CD4-positive, alpha-beta T cell (primary cell): ENCODE results near the gene NASP. TPM values are rescaled to one million over a fixed set of nuclear protein-coding genes. Genes with fewer than 3 reads are reported as not detected.

Experiments used
- ATAC-seq: fragments of 200-7000 bp; cut with Tn5 transposase; one replicate; pipeline ENCODE4 v1.10.0; 2022; ENCODE audit warnings: mild to moderate bottlenecking; ENCODE audit not compliant: poor library complexity
- CTCF ChIA-PET: fragments of 350-600 bp; sonication (Branson Sonifier 250); formaldehyde crosslinking; loops from one replicate; lab custom pipeline; 2021; ENCODE audit warnings: antibody characterized with exemption, inconsistent platforms; lab: Charles Lee
- POLR2A ChIA-PET: fragments of 350-600 bp; sonication (Branson Sonifier 250); formaldehyde crosslinking; loops from one replicate; lab custom pipeline; 2021; ENCODE audit warnings: antibody characterized with exemption, inconsistent platforms; lab: Charles Lee
- DNase-seq, 14 experiments: peaks; one replicate each; pipeline ENCODE4 v3.0.0-alpha.2; 2013 to 2020; ENCODE audit warnings: mixed read lengths in 2 of 14
- H3K27ac ChIP-seq, 2 donors: one replicate each; pipeline versions ENCODE4 v1.5.1 to v1.7.0; 2013; ENCODE audit warnings: low read length in 2 of 2, low read depth in 1 of 2, mild to moderate bottlenecking in 1 of 2
- H3K27me3 ChIP-seq, 2 experiments: 1 replicate in 1 of 2; 2 replicates in 1 of 2; pipeline versions ENCODE4 v1.6.1 to v1.7.0; 2013; ENCODE audit warnings: low read length in 2 of 2, control low read depth in 1 of 2, mild to moderate bottlenecking in 1 of 2, moderate library complexity in 1 of 2; ENCODE audit not compliant: insufficient read depth in 2 of 2, control insufficient read depth in 1 of 2
- H3K36me3 ChIP-seq: one replicate; pipeline ENCODE4 v1.6.1; 2013; ENCODE audit warnings: low read length, control low read depth; ENCODE audit not compliant: insufficient read depth
- H3K4me1 ChIP-seq: one replicate; pipeline ENCODE4 v1.6.1; 2013; ENCODE audit warnings: low read length, control low read depth; ENCODE audit not compliant: insufficient read depth
- H3K4me3 ChIP-seq: one replicate; pipeline ENCODE4 v1.5.1; 2013; ENCODE audit warnings: mild to moderate bottlenecking, low read length, moderate library complexity
- H3K9me3 ChIP-seq, 2 experiments: 1 replicate in 1 of 2; 2 replicates in 1 of 2; pipeline versions ENCODE4 v1.6.1 to v1.7.0; 2013; ENCODE audit warnings: low read length in 2 of 2, mild to moderate bottlenecking in 2 of 2, control low read depth in 1 of 2, moderate library complexity in 1 of 2; ENCODE audit not compliant: control insufficient read depth in 1 of 2, insufficient read depth in 1 of 2
- H3K27ac Mint-ChIP-seq: one replicate; pipeline ENCODE4 v1.8.0; 2020; ENCODE audit warnings: mixed read lengths
- H3K27me3 Mint-ChIP-seq: one replicate; pipeline ENCODE4 v1.8.0; 2021; ENCODE audit warnings: mixed read lengths
- H3K36me3 Mint-ChIP-seq: one replicate; pipeline ENCODE4 v1.8.0; 2021; ENCODE audit warnings: low read depth, mixed read lengths
- H3K4me1 Mint-ChIP-seq: one replicate; pipeline ENCODE4 v1.8.0; 2021; ENCODE audit warnings: low read depth, mixed read lengths
- H3K4me3 Mint-ChIP-seq: one replicate; pipeline ENCODE4 v1.8.0; 2020; ENCODE audit warnings: mild to moderate bottlenecking, mixed read lengths
- H3K9me3 Mint-ChIP-seq: one replicate; pipeline ENCODE4 v1.8.0; 2020; ENCODE audit warnings: mixed read lengths
- intact Hi-C, 2 experiments: fragments of 100-400 bp; cut with DNase I in 1 of 2; cut with micrococcal nuclease in 1 of 2; formaldehyde crosslinking; loops; one replicate each; pipeline versions ENCODE4 v1.15.1 to v1.9.0; 2023 to 2025; cut with DNase I, micrococcal nuclease
- total RNA-seq, 174 experiments: library from RNA in 2 of 174; stranded (reverse) in 2 of 174; gene quantifications; one replicate each; pipeline ENCODE4 v1.2.3 and lab custom pipeline; 2021 to 2026
- TF ChIP-seq, protein P1 (sequence below): fragments of 200-600 bp; IDR thresholded peaks from one replicate; pipeline ENCODE4 v1.8.0; 2022; ENCODE audit warnings: antibody characterized with exemption, mild to moderate bottlenecking

Gene NASP
- total RNA-seq, 2 experiments from 2014 or later: 110 to 112 TPM

DNA sequence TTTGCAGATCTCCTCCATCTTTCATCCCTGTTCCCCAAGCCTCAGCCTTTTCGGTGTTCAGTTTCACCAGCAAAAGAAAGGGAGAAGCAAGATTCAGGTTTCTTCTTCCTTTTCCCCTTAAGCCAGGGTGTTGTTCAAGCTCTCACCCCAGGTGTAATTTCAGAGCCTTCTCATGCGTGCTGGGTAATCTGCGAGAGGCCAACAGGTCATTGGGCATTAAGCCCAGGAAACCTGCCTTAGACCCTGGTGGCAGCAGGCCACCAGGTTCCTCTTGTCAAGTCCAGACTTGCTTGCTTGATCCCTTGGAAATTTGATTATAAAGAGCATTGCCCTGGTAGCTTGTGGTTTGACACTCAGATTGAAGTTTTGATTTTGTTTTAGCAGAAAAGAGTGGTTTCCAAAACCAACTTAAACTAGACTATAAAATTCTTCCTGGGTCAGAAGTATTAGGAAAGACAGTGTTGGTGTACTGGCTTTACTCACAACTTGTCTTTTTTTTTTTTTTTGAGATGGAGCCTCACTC is 26.4 kb upstream of the NASP start:
- Histone ChIP-seq H3K27ac (no peak overlapping the region), H3K9me3 (no peaks in the 10 kb centered on the region), H3K27me3 (no peaks in the 10 kb centered on the region), H3K4me1 (peaks cover 3% of the 10 kb centered on the region), H3K4me3 (no peak overlapping the region), H3K36me3 (peaks cover 17% of the 10 kb centered on the region)
- ATAC-seq: no peak
- TF ChIP-seq, protein P1, sequence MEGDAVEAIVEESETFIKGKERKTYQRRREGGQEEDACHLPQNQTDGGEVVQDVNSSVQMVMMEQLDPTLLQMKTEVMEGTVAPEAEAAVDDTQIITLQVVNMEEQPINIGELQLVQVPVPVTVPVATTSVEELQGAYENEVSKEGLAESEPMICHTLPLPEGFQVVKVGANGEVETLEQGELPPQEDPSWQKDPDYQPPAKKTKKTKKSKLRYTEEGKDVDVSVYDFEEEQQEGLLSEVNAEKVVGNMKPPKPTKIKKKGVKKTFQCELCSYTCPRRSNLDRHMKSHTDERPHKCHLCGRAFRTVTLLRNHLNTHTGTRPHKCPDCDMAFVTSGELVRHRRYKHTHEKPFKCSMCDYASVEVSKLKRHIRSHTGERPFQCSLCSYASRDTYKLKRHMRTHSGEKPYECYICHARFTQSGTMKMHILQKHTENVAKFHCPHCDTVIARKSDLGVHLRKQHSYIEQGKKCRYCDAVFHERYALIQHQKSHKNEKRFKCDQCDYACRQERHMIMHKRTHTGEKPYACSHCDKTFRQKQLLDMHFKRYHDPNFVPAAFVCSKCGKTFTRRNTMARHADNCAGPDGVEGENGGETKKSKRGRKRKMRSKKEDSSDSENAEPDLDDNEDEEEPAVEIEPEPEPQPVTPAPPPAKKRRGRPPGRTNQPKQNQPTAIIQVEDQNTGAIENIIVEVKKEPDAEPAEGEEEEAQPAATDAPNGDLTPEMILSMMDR: no peak
- CTCF ChIA-PET: interaction anchor here (1.0 kb wide), 1 partner anchor 56 kb away, joined by 3 read pairs; no protein-coding TSS in a partner anchor
- H3K4me3 Mint-ChIP-seq: no peak overlapping the region
- peaks cover 3% of the 10 kb centered on the region for H3K4me1 Mint-ChIP-seq
- H3K27ac Mint-ChIP-seq: no peak overlapping the region
- intact Hi-C loops: no loop called here
- peaks cover 39% of the 10 kb centered on the region for H3K36me3 Mint-ChIP-seq
- no peaks in the 10 kb centered on the region for H3K27me3 Mint-ChIP-seq
- DNase-seq: no peak
- no peaks in the 10 kb centered on the region for H3K9me3 Mint-ChIP-seq
- POLR2A ChIA-PET: interaction anchor here (1.1 kb wide), 1 partner anchor 26 kb away, joined by 3 read pairs; no protein-coding TSS in a partner anchor

DNA sequence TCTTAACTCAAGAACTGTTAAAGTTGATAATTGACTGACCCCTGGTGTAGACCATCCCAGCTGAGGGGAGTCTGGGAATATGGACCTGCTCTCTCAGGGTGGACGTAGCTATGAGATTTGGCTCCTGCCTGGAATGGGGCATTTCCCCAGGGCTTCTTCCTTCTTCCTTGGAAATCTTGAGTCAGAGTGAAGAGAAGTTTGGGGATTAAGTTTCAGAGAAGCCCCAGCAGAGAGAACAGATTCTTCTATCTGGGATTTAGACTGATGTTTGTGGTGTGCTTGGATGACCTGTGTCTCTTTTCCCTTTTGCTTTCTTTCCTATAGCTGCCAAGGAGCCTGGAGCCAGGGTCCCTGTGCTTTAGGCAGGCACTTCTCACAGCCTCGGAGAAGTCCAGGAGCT is 20.0 kb upstream of the NASP start:
- TF ChIP-seq, protein P1: no peak
- Histone ChIP-seq H3K4me1 (no peaks in the 10 kb centered on the region), H3K4me3 (no peak overlapping the region), H3K27me3 (no peaks in the 10 kb centered on the region), H3K36me3 (peaks cover 47% of the 10 kb centered on the region), H3K9me3 (no peaks in the 10 kb centered on the region), H3K27ac (no peak overlapping the region)
- POLR2A ChIA-PET: no interaction called here
- CTCF ChIA-PET: interaction anchor here (1.0 kb wide), 1 partner anchor 15 kb away, joined by 3 read pairs; no protein-coding TSS in a partner anchor
- Mint-ChIP-seq H3K4me1 (no peaks in the 10 kb centered on the region), H3K27me3 (no peaks in the 10 kb centered on the region), H3K4me3 (no peak overlapping the region), H3K36me3 (peaks cover 69% of the 10 kb centered on the region), H3K9me3 (no peaks in the 10 kb centered on the region), H3K27ac (no peak overlapping the region)
- ATAC-seq (no peak), DNase-seq (no peak)
- intact Hi-C loops: no loop called here

DNA sequence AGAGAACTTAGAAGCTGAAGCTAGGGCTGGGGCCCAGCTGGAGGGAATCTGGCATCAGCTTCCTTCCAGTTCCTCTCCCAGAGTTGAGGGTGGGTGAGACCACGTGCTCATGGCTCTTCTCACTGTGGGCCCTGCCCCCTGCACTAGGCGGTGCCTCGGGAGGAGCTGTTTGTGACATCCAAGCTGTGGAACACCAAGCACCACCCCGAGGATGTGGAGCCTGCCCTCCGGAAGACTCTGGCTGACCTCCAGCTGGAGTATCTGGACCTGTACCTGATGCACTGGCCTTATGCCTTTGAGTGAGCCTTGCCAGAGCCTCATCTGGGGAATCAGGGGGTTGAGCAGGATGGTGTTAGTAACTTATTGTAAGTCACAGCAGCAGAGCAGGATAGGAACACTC is 17.1 kb upstream of the NASP start:
- ATAC-seq: no peak
- Mint-ChIP-seq H3K27ac (no peak overlapping the region), H3K4me3 (no peak overlapping the region), H3K4me1 (peaks cover 5% of the 10 kb centered on the region), H3K9me3 (no peaks in the 10 kb centered on the region), H3K27me3 (no peaks in the 10 kb centered on the region), H3K36me3 (peaks cover 66% of the 10 kb centered on the region)
- Histone ChIP-seq H3K9me3 (no peaks in the 10 kb centered on the region), H3K27me3 (no peaks in the 10 kb centered on the region), H3K36me3 (peaks cover 60% of the 10 kb centered on the region), H3K4me3 (no peak overlapping the region), H3K4me1 (peaks cover 2% of the 10 kb centered on the region), H3K27ac (no peak overlapping the region)
- POLR2A ChIA-PET: interaction anchor here (1.2 to 1.6 kb wide), 2 partner anchors 45 to 67 kb away, joined by 3 to 7 read pairs; partner anchors contain the start of genes CCDC163, MMACHC and PRDX1
- CTCF ChIA-PET: interaction anchor here (1.3 kb wide), 1 partner anchor 54 kb away, joined by 6 read pairs; no protein-coding TSS in a partner anchor
- DNase-seq: no peak
- TF ChIP-seq, protein P1: no peak
- intact Hi-C loops: no loop called here
